Measurements from ENCODE around the gene PAX2. TPM values are rescaled to one million over a fixed set of nuclear protein-coding genes. Genes with fewer than 3 reads are reported as not detected.

PAX2 gene
- total RNA-seq, 1 donor from 2014 or later, result 17.4 TPM

GRCh38 chr10:100878291-100878910, 133.0 kb downstream of the PAX2 start:
- TF ChIP-seq CTCF (IDR thresholded peaks at IDR 0.05; ENCODE audit: unreplicated experiment), result peak; percentile 45
- Mint-ChIP-seq H3K4me1 (ENCODE audit: unreplicated experiment) (peaks cover 14% of the 10 kb centered on the region), H3K27me3 (ENCODE audit: unreplicated experiment) (no peaks in the 10 kb centered on the region), H3K36me3 (ENCODE audit: low read depth, unreplicated experiment) (no peaks in the 10 kb centered on the region), H3K4me3 (ENCODE audit: unreplicated experiment) (no peak overlapping the region), H3K27ac (ENCODE audit: unreplicated experiment) (no peak overlapping the region), H3K9me3 (ENCODE audit: unreplicated experiment) (no peaks in the 10 kb centered on the region)
- peak; percentile 69 for DNase-seq (ENCODE audit: low spot score)

Other genes with a start within 250 kb of the PAX2 start
- gene SEC31B, start 225.7 kb upstream of the PAX2 start, total RNA-seq (ENCODE audit: unreplicated experiment), result 13.2 TPM
- gene NDUFB8, start 215.7 kb upstream of the PAX2 start, total RNA-seq (ENCODE audit: unreplicated experiment), result 171 TPM
- gene HIF1AN, start 209.6 kb upstream of the PAX2 start, total RNA-seq (ENCODE audit: unreplicated experiment), result 44.4 TPM
- 31.2 TPM for gene SLF2, start 167.4 kb downstream of the PAX2 start, total RNA-seq (ENCODE audit: unreplicated experiment)
- gene SEMA4G, start 223.9 kb downstream of the PAX2 start, total RNA-seq (ENCODE audit: unreplicated experiment), result 8.0 TPM
- 51.8 TPM for gene MRPL43, start 241.9 kb downstream of the PAX2 start, total RNA-seq (ENCODE audit: unreplicated experiment)
- gene TWNK, start 242.0 kb downstream of the PAX2 start, total RNA-seq (ENCODE audit: unreplicated experiment), result 10.5 TPM